Stimulated activated CD8-positive, alpha-beta memory T cell treated with anti-CD3 and anti-CD28 coated beads, Interleukin-7, amount 100 ng/mL, for 24 hours (primary cell): ENCODE data around the gene SCARF2.
"Not testable (repeated sequence)": the region's sequence is repeated elsewhere in the genome, so short reads cannot be mapped to it uniquely, and the experiment has no call there.

Experiments used
- DNase-seq: peaks from one replicate; pipeline ENCODE4 v3.0.0-alpha.2; 2020; ENCODE audit warnings: low read depth

SCARF2 gene

GRCh38 chr22:20392365-20392881 lies 45.2 kb downstream of the SCARF2 start:
- DNase-seq, result not testable (repeated sequence)

GRCh38 chr22:20391222-20391621 lies 46.4 kb downstream of the SCARF2 start:
- no peak for DNase-seq

GRCh38 chr22:20390394-20390907 lies 47.2 kb downstream of the SCARF2 start:
- DNase-seq, result no peak

GRCh38 chr22:20389288-20389687 lies 48.3 kb downstream of the SCARF2 start:
- no peak for DNase-seq

- DNase-seq, result no peak
Measured at GRCh38 chr22:20388200-20388599, 49.4 kb downstream of the SCARF2 start.

GRCh38 chr22:20386972-20387371 lies 50.7 kb downstream of the SCARF2 start:
- DNase-seq, result no peak

- no peak for DNase-seq
Measured at GRCh38 chr22:20386336-20386735, 51.3 kb downstream of the SCARF2 start.

GRCh38 chr22:20384865-20385264 lies 52.8 kb downstream of the SCARF2 start:
- DNase-seq, result no peak

GRCh38 chr22:20384171-20384570 lies 53.5 kb downstream of the SCARF2 start:
- no peak for DNase-seq

- DNase-seq, result no peak
Measured at GRCh38 chr22:20383538-20383937, 54.1 kb downstream of the SCARF2 start.

GRCh38 chr22:20380486-20380885 lies 57.1 kb downstream of the SCARF2 start:
- DNase-seq, result no peak

- DNase-seq, result not testable (repeated sequence)
Measured at GRCh38 chr22:20378684-20379083, 58.9 kb downstream of the SCARF2 start.

- DNase-seq, result no peak
Measured at GRCh38 chr22:20378110-20378509, 59.5 kb downstream of the SCARF2 start.

GRCh38 chr22:20376983-20377382 lies 60.6 kb downstream of the SCARF2 start:
- DNase-seq, result not testable (repeated sequence)

- DNase-seq, result not testable (repeated sequence)
Measured at GRCh38 chr22:20376281-20376680, 61.3 kb downstream of the SCARF2 start.
